Caco-2 (cell line): ENCODE measurements around the gene C16orf95. TPM values are rescaled to one million over a fixed set of nuclear protein-coding genes. Genes with fewer than 3 reads are reported as not detected.

Source experiments
- BruUV-seq: library from RNA; stranded (reverse); fragments of 400-500 nt; replicated peaks from 2 replicates; lab custom pipeline; 2021; lab: Mats Ljungman, UMichigan
- CTCF ChIA-PET: fragments of 300-600 bp; sonication (Branson Sonifier 250); formaldehyde crosslinking; loops from one replicate; lab custom pipeline; 2022; ENCODE audit warnings: antibody characterized with exemption; lab: Charles Lee
- POLR2A ChIA-PET: fragments of 300-600 bp; sonication (Branson Sonifier 250); formaldehyde crosslinking; loops from one replicate; lab custom pipeline; 2022; ENCODE audit warnings: antibody characterized with exemption; lab: Charles Lee
- DNase-seq, 2 experiments: peaks; one replicate each; pipeline versions ENCODE4 v3.0.0 to v3.0.0-alpha.2; 2020 to 2022
- H3K27me3 ChIP-seq: replicated peaks from 2 replicates; pipeline ENCODE4 v1.6.0; 2011; ENCODE audit warnings: low read length; ENCODE audit not compliant: control insufficient read depth, insufficient read depth
- H3K36me3 ChIP-seq: 2 replicates; pipeline ENCODE4 v1.5.1; 2011; ENCODE audit warnings: low read length; ENCODE audit not compliant: control insufficient read depth, insufficient read depth
- H3K4me1 ChIP-seq: fragments of 250-450 bp; sonication (Bioruptor Pico); 2 replicates; pipeline ENCODE4 v1.5.1; 2020; ENCODE audit warnings: mild to moderate bottlenecking
- H3K4me3 ChIP-seq: 2 replicates; pipeline ENCODE4 v1.5.1; 2011; ENCODE audit warnings: low read depth, mild to moderate bottlenecking, control low read depth, low read length
- H3K9me3 ChIP-seq: fragments of 250-450 bp; sonication (Bioruptor Pico); 2 replicates; pipeline ENCODE4 v1.5.1; 2020; ENCODE audit warnings: mild to moderate bottlenecking, moderate library complexity
- H3K27ac Mint-ChIP-seq: one replicate; pipeline ENCODE4 v1.8.0; 2022; ENCODE audit warnings: mixed read lengths; ENCODE audit not compliant: unreplicated experiment
- H3K27me3 Mint-ChIP-seq: one replicate; pipeline ENCODE4 v1.8.0; 2022; ENCODE audit warnings: mixed read lengths; ENCODE audit not compliant: insufficient read depth, unreplicated experiment
- H3K36me3 Mint-ChIP-seq: one replicate; pipeline ENCODE4 v1.8.0; 2022; ENCODE audit warnings: mild to moderate bottlenecking, mixed read lengths; ENCODE audit not compliant: insufficient read depth, unreplicated experiment
- H3K4me1 Mint-ChIP-seq: one replicate; pipeline ENCODE4 v1.8.0; 2022; ENCODE audit warnings: low read depth, mixed read lengths; ENCODE audit not compliant: unreplicated experiment
- H3K4me3 Mint-ChIP-seq: one replicate; pipeline ENCODE4 v1.8.0; 2022; ENCODE audit warnings: mild to moderate bottlenecking, moderate library complexity, mixed read lengths; ENCODE audit not compliant: unreplicated experiment
- H3K9me3 Mint-ChIP-seq: one replicate; pipeline ENCODE4 v1.8.0; 2022; ENCODE audit warnings: mixed read lengths; ENCODE audit not compliant: unreplicated experiment
- intact Hi-C: fragments of 100-400 bp; cut with micrococcal nuclease; formaldehyde crosslinking; loops from one replicate; pipeline ENCODE4 v1.10.0; 2022; ENCODE audit not compliant: unreplicated experiment
- total RNA-seq: library from RNA; stranded (reverse); gene quantifications from 2 replicates; pipeline ENCODE4 v1.2.3, GENCODE V29; 2022
- TF ChIP-seq, protein P1 (sequence below), 2 experiments: fragments of 200-600 bp in 1 of 2; IDR thresholded peaks; 1 replicate in 1 of 2; 2 replicates in 1 of 2; pipeline versions ENCODE4 v1.5.1 to v1.8.0; 2011 to 2022; ENCODE audit warnings: antibody characterized with exemption in 1 of 2, control low read depth in 1 of 2, inconsistent platforms in 1 of 2, low read depth in 1 of 2, low read length in 1 of 2, mild to moderate bottlenecking in 1 of 2, moderate library complexity in 1 of 2; ENCODE audit not compliant: insufficient read depth in 1 of 2, severe bottlenecking in 1 of 2, unreplicated experiment in 1 of 2

Gene C16orf95
- total RNA-seq, 1 experiment from 2014 or later = 4.4 TPM

DNA sequence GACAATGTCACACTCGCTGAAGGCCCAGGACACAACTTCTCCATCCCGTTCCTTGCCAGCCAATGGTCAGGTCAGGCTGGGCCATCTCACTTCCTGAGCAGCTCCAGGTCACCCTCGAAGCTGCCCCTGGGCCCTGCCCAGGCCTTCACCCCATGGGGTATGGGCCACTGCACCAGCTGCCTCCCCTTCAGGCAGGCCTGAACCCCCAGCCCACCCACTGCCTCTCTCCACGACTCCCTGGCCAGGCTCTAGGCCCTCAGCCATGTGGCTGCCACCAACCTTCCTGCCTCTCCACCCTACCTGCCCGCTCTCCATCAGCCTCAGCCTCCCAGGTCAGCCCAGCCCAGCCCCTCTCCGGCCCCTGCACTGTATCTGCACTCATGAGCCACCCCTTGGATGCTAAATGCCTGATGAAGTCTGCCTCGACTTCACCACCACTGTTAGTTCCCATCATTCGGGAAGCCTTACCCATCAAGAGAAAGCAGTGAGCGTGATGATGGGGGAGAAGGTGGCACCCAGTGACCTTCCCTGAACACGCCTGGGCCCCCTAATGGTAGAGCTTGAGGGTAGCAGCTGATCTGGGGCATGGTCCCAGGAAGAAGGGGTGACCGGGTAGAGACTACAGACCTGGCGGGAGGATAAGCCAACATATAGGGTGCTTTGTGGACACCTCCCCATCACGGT is 30.9 kb upstream of the C16orf95 start:
- Mint-ChIP-seq H3K4me1 (no peaks in the 10 kb centered on the region), H3K27me3 (no peaks in the 10 kb centered on the region), H3K27ac (peak overlapping the region; percentile 10), H3K36me3 (peaks cover 54% of the 10 kb centered on the region), H3K9me3 (no peaks in the 10 kb centered on the region), H3K4me3 (no peak overlapping the region)
- DNase-seq = no peak
- ChIA-PET POLR2A (no interaction called here), CTCF (interaction anchor here (1.0 kb wide), 1 partner anchor 46 kb away, joined by 3 read pairs; no protein-coding TSS in a partner anchor)
- no peaks in the 10 kb centered on the region for H3K27me3 ChIP-seq
- no peaks in the 10 kb centered on the region for H3K9me3 ChIP-seq
- H3K4me1 ChIP-seq = no peaks in the 10 kb centered on the region
- TF ChIP-seq, protein P1, sequence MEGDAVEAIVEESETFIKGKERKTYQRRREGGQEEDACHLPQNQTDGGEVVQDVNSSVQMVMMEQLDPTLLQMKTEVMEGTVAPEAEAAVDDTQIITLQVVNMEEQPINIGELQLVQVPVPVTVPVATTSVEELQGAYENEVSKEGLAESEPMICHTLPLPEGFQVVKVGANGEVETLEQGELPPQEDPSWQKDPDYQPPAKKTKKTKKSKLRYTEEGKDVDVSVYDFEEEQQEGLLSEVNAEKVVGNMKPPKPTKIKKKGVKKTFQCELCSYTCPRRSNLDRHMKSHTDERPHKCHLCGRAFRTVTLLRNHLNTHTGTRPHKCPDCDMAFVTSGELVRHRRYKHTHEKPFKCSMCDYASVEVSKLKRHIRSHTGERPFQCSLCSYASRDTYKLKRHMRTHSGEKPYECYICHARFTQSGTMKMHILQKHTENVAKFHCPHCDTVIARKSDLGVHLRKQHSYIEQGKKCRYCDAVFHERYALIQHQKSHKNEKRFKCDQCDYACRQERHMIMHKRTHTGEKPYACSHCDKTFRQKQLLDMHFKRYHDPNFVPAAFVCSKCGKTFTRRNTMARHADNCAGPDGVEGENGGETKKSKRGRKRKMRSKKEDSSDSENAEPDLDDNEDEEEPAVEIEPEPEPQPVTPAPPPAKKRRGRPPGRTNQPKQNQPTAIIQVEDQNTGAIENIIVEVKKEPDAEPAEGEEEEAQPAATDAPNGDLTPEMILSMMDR (IDR thresholded peaks at IDR 0.05; ENCODE audit: insufficient read depth in 1 of 2, low read depth in 1 of 2, low read length in 1 of 2, severe bottlenecking in 1 of 2, unreplicated experiment in 1 of 2) = no peak
- no TSS peak for BruUV-seq
- H3K36me3 ChIP-seq = peaks cover 1% of the 10 kb centered on the region
- intact Hi-C loops = no loop called here
- H3K4me3 ChIP-seq = no peak overlapping the region

DNA sequence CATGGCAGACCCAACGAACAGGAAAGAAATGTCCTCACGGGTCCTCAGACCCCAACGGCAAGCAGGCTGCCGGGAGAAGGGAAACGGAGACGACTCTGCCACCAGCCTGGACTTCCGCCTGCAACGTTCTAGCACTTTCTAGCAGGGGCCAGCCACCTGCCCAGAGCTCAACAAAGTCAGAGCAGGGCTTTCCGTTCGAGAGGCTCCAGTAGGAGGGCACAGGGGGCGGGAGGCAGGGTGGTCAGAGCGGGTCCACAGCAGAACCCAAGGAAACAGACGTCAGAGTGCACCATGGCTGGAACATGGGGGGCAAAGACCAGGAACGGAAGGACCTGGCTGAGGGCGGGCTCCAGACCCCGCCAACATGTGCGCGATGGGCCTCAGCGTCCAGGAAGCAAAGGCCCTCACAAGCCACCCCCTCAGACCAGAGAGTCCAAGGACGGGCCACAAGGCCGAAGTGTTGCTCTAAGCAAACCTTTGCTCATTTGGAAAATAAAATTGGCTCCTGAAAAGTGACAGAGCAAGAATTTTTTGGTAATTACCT is 29.4 kb upstream of the C16orf95 start:
- intact Hi-C loops = no loop called here
- CTCF ChIA-PET = no interaction called here
- Mint-ChIP-seq H3K27ac (no peak overlapping the region), H3K4me1 (no peaks in the 10 kb centered on the region), H3K27me3 (no peaks in the 10 kb centered on the region), H3K9me3 (no peaks in the 10 kb centered on the region), H3K36me3 (peaks cover 66% of the 10 kb centered on the region), H3K4me3 (no peak overlapping the region)
- DNase-seq = no peak
- Histone ChIP-seq H3K4me3 (no peak overlapping the region), H3K9me3 (no peaks in the 10 kb centered on the region), H3K27me3 (no peaks in the 10 kb centered on the region), H3K4me1 (no peaks in the 10 kb centered on the region), H3K36me3 (peaks cover 4% of the 10 kb centered on the region)
- TF ChIP-seq, protein P1 (IDR thresholded peaks at IDR 0.05; ENCODE audit: insufficient read depth in 1 of 2, low read depth in 1 of 2, low read length in 1 of 2, severe bottlenecking in 1 of 2, unreplicated experiment in 1 of 2) = no peak
- no TSS peak for BruUV-seq
- POLR2A ChIA-PET = no interaction called here

DNA sequence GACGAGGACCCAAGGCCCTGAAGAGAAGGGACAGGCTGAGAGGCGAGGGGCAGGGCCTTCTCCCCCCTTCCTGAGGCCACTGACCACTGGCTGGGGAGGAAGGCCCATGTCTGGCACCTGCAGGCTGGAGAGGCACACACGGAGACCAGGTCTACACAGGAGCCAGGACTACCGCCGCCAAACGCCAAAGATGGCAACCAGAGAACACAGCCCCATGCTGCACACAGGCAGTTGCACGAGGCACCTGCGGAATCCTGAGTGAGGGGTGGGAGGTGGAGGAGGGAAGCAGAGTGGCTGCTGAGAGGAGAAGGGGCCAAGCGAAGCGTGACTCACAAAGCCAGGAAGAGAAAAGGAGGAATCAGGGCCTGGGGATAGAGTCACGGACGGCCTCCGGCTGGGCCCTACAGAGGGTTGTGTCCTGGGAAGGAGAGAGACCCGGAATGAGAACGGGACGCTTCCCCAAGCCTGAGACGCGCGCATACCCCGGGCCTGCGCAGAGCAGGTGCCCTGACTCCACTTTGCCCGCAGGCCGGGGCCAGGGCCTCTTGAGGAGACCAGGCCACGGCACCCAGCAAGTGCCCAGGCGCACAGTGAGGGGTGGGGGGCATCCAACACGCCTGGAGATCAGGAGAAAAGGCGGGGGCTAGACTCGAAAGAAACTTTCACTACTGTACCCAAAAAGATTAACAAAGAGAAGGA is 28.7 kb upstream of the C16orf95 start:
- TF ChIP-seq, protein P1 (IDR thresholded peaks at IDR 0.05; ENCODE audit: insufficient read depth in 1 of 2, low read depth in 1 of 2, low read length in 1 of 2, severe bottlenecking in 1 of 2, unreplicated experiment in 1 of 2) = no peak
- Histone ChIP-seq H3K4me3 (no peak overlapping the region), H3K4me1 (no peaks in the 10 kb centered on the region), H3K9me3 (no peaks in the 10 kb centered on the region), H3K27me3 (no peaks in the 10 kb centered on the region), H3K36me3 (peaks cover 4% of the 10 kb centered on the region)
- ChIA-PET POLR2A (interaction anchor here (0.7 kb wide), 1 partner anchor 38 kb away, joined by 4 read pairs; the partner anchor contains the start of gene FBXO31), CTCF (no interaction called here)
- Mint-ChIP-seq H3K36me3 (peaks cover 73% of the 10 kb centered on the region), H3K4me3 (no peak overlapping the region), H3K4me1 (no peaks in the 10 kb centered on the region), H3K27ac (no peak overlapping the region), H3K9me3 (no peaks in the 10 kb centered on the region), H3K27me3 (no peaks in the 10 kb centered on the region)
- intact Hi-C loops = no loop called here
- no TSS peak for BruUV-seq
- no peak for DNase-seq
